GM12878 (cell line): Measurements from ENCODE around the gene NFE2L3. TPM values are rescaled to one million over a fixed set of nuclear protein-coding genes. Genes with fewer than 3 reads are reported as not detected.
A peak's percentile ranks its signal among the peaks of the same experiment; 100 is the strongest.

Experiments used
- ATAC-seq: fragments of 200-7000 bp; cut with Tn5 transposase; 3 replicates; pipeline ENCODE4 v1.9.1; 2020; ENCODE audit warnings: mild to moderate bottlenecking, moderate library complexity
- BruUV-seq: library from RNA; stranded (reverse); fragments of 400-500 nt; replicated peaks from 2 replicates; lab custom pipeline; 2021; lab: Mats Ljungman, UMichigan
- CTCF ChIA-PET: fragments of 300-600 bp; sonication (Branson Sonifier 250); formaldehyde crosslinking; extraction: SDS; loops from one replicate; lab custom pipeline; 2021; ENCODE audit warnings: inconsistent platforms; lab: Yijun Ruan, JAX
- POLR2A ChIA-PET: fragments of 350-600 bp; formaldehyde crosslinking; extraction: SDS; loops from one replicate; lab custom pipeline; 2021; ENCODE audit warnings: inconsistent platforms; lab: Charles Lee
- RAD21 ChIA-PET: fragments of 300-600 bp; sonication (Branson Sonifier 250); formaldehyde crosslinking; loops from one replicate; lab custom pipeline; 2023; ENCODE audit warnings: antibody characterized with exemption; ENCODE audit not compliant: unreplicated experiment; lab: Charles Lee
- SMC1A ChIA-PET: fragments of 300-600 bp; sonication (Branson Sonifier 250); formaldehyde crosslinking; loops from one replicate; lab custom pipeline; 2023; ENCODE audit not compliant: unreplicated experiment, uncharacterized antibody; lab: Charles Lee
- DNase-seq: peaks from one replicate; pipeline ENCODE4 v3.0.0-alpha.2; 2011; ENCODE audit warnings: low read depth, low spot score
- FAIRE-seq: peaks from 3 replicates; lab custom pipeline; 2011; peaks lifted over from hg19 to GRCh38; lab: Jason Lieb, UNC
- H2AFZ ChIP-seq: 2 replicates; pipeline ENCODE4 v1.6.0; 2011; ENCODE audit warnings: low read depth, low read length, control low read depth; ENCODE audit not compliant: control insufficient read depth
- H3K27ac ChIP-seq: 2 replicates; pipeline ENCODE4 v1.5.1; 2011; ENCODE audit warnings: control low read depth; ENCODE audit not compliant: control insufficient read depth, insufficient read depth
- H3K27me3 ChIP-seq, 2 experiments: replicated peaks in 1 of 2; 2 replicates each; pipeline versions ENCODE4 v1.6.0 to v1.6.1; 2011; ENCODE audit warnings: low read length in 1 of 2; ENCODE audit not compliant: control insufficient read depth in 2 of 2, insufficient read depth in 2 of 2
- H3K36me3 ChIP-seq, 2 experiments: 2 replicates each; pipeline ENCODE4 v1.5.1; 2011; ENCODE audit warnings: low read length in 1 of 2; ENCODE audit not compliant: control insufficient read depth in 2 of 2, insufficient read depth in 2 of 2
- H3K4me1 ChIP-seq: 2 replicates; pipeline ENCODE4 v1.6.1; 2011; ENCODE audit warnings: mild to moderate bottlenecking, low read length, moderate library complexity, mixed read lengths; ENCODE audit not compliant: control insufficient read depth, insufficient read depth
- H3K4me2 ChIP-seq: 2 replicates; pipeline ENCODE4 v1.6.0; 2011; ENCODE audit warnings: control low read depth; ENCODE audit not compliant: control insufficient read depth, insufficient read depth
- H3K4me3 ChIP-seq: fragments of 200-600 bp; sonication (generic); 2 replicates; pipeline ENCODE4 v1.5.1; 2016
- H3K79me2 ChIP-seq: 2 replicates; pipeline ENCODE4 v1.6.0; 2011; ENCODE audit warnings: low read length; ENCODE audit not compliant: control insufficient read depth, insufficient read depth
- H3K9ac ChIP-seq: 2 replicates; pipeline ENCODE4 v1.8.0; 2011; ENCODE audit warnings: low read length, control low read depth, mixed read lengths; ENCODE audit not compliant: control insufficient read depth, insufficient read depth
- H3K9me3 ChIP-seq: replicated peaks from 3 replicates; pipeline ENCODE4 v1.5.1; 2011; ENCODE audit warnings: mild to moderate bottlenecking, low read length; ENCODE audit not compliant: control insufficient read depth, insufficient read depth
- H4K20me1 ChIP-seq: 2 replicates; pipeline ENCODE4 v1.6.0; 2011; ENCODE audit not compliant: control insufficient read depth, insufficient read depth
- BMI1 ChIP-seq: fragments of 450-650 bp; IDR thresholded peaks from 2 replicates; pipeline ENCODE4 v1.6.1; 2016; ENCODE audit warnings: mild to moderate bottlenecking, moderate library complexity, borderline replicate concordance
- IKZF2 ChIP-seq, 2 experiments: fragments of 450-650 bp; IDR thresholded peaks; 2 replicates each; pipeline ENCODE4 v1.6.1; 2017; ENCODE audit warnings: mild to moderate bottlenecking in 2 of 2, moderate library complexity in 2 of 2
- NR2C1 ChIP-seq: fragments of 450-650 bp; IDR thresholded peaks from 2 replicates; pipeline ENCODE4 v1.6.1; 2017; ENCODE audit warnings: antibody characterized with exemption, mild to moderate bottlenecking, moderate library complexity
- NR2F1 ChIP-seq: fragments of 450-650 bp; conservative IDR thresholded peaks from 2 replicates; pipeline ENCODE4 v1.6.1; 2017; ENCODE audit warnings: mild to moderate bottlenecking
- POLR2A ChIP-seq: IDR thresholded peaks from 2 replicates; pipeline ENCODE4 v1.6.1; 2011; ENCODE audit warnings: low read depth, mild to moderate bottlenecking, low read length
- TBL1XR1 ChIP-seq: IDR thresholded peaks from 2 replicates; pipeline ENCODE4 v1.6.1; 2012; ENCODE audit warnings: low read depth, low read length, improper control_type of control experiment
- ZBED1 ChIP-seq: IDR thresholded peaks from 2 replicates; pipeline ENCODE4 v1.6.1; 2016; ENCODE audit warnings: borderline replicate concordance
- WGBS: methylation state at CpG from one replicate; pipeline ENCODE4 v1.1.6; 2016; ENCODE audit warnings: low lambda C conversion rate; ENCODE audit not compliant: insufficient replicate concordance, insufficient coverage; ENCODE audit errors: missing lambda C conversion rate; 5-methylcytosine and 5-hydroxymethylcytosine counted together
- in situ Hi-C: fragments of 300-500 bp; cut with MboI; formaldehyde crosslinking; loops from 9 replicates; pipeline ENCODE4 v1.14.3; 2018; ENCODE audit warnings: mixed read lengths
- intact Hi-C: fragments of 100-400 bp; cut with micrococcal nuclease; formaldehyde crosslinking; loops from one replicate; pipeline ENCODE4 v1.14.2; 2022; ENCODE audit not compliant: unreplicated experiment
- polyA plus RNA-seq, 11 experiments: library from polyadenylated mRNA; depleted of rRNA in 4 of 11; unstranded in 6 of 11; stranded (reverse) in 5 of 11; fragments of >200 nt; fragmentation: Nextera tagmentation in 4 of 11; fragmentation: Illumina TruSeq in 1 of 11; extraction: Ambion mirVana in 4 of 11; extraction: Trizol in 1 of 11; gene quantifications; 1 replicate in 1 of 11; 2 replicates in 10 of 11; pipeline versions ENCODE4 v1.2.1 to v1.2.3, GENCODE V29; 2011 to 2016; ENCODE audit warnings: inconsistent platforms in 2 of 11, missing spikeins in 2 of 11, low read depth in 1 of 11
- total RNA-seq, 4 experiments: library from RNA; depleted of rRNA in 3 of 4; stranded (reverse); fragments of >200 nt in 3 of 4; fragmentation: Illumina TruSeq in 1 of 4; extraction: Trizol in 1 of 4; gene quantifications; 2 replicates each; pipeline versions ENCODE4 v1.2.1 to v1.2.3, GENCODE V29; 2013 to 2021
- TF ChIP-seq, protein P1 (sequence below): IDR thresholded peaks from 2 replicates; pipeline ENCODE4 v1.6.1; 2012; ENCODE audit warnings: low read length, inconsistent platforms
- TF ChIP-seq, protein P2 (sequence below): IDR thresholded peaks from 2 replicates; pipeline ENCODE4 v1.6.1; 2011; ENCODE audit warnings: low read depth, low read length, improper control_type of control experiment, borderline replicate concordance
- TF ChIP-seq, protein P3 (sequence below): fragments of 450-650 bp; IDR thresholded peaks from 2 replicates; pipeline ENCODE4 v1.6.1; 2017; ENCODE audit warnings: borderline replicate concordance
- TF ChIP-seq, protein P4 (sequence below): fragments of 450-650 bp; conservative IDR thresholded peaks from 2 replicates; pipeline ENCODE4 v1.6.1; 2017; ENCODE audit warnings: mild to moderate bottlenecking, moderate library complexity
- TF ChIP-seq, protein P5 (sequence below): IDR thresholded peaks from 2 replicates; pipeline ENCODE4 v1.6.1; 2012; ENCODE audit warnings: low read depth, low read length, improper control_type of control experiment

The NFE2L3 gene
- total and polyA plus RNA-seq, 10 of the 15 experiments (the other 5 are each of a cell fraction or from before 2014, with no cell fraction given): 4.4 to 34.9 (median 13.0) TPM

DNA sequence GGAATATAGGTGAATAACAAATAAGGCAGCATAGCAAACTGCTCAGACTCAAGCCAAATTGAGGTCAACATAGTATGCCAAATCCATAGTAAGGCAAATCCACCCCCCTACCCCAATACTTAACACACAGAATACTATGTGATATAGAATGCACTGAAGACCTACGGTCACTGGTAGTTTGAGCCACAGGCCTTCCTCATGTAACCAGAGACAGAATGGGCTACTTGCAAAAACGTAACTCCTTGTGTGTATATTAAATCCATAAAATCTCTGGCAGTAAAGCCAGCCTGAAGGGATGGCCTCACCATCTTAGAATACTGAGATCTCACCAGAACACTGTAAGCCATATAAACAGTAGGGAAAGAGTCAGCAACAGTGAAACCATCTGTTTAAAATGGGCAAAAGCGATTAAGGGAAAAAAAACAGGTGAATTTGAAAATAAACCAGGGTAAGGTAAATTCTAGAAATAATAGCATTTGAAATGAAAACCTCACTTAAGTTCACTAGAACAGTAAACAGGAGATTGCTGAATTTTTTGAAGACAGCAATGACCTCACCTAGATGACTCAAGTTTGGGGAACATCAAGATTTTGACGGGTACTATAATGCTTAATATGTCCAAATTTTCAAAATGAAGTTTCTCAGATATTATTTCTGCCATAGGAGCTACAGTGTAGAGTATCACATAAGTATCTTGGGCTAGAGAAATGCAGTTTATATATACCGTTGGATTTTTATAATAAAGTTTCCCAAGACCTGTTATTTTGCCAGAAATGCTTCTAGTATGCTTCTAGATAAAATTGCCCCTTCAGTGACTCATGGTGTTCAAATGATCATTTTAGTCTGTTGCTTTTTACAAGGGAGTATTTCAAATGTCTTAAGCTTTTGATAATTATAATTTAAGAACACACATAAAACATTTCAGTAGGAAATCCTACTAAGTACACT is 34.6 kb downstream of the NFE2L3 start (continued):
- TF ChIP-seq, protein P1, sequence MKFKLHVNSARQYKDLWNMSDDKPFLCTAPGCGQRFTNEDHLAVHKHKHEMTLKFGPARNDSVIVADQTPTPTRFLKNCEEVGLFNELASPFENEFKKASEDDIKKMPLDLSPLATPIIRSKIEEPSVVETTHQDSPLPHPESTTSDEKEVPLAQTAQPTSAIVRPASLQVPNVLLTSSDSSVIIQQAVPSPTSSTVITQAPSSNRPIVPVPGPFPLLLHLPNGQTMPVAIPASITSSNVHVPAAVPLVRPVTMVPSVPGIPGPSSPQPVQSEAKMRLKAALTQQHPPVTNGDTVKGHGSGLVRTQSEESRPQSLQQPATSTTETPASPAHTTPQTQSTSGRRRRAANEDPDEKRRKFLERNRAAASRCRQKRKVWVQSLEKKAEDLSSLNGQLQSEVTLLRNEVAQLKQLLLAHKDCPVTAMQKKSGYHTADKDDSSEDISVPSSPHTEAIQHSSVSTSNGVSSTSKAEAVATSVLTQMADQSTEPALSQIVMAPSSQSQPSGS: no peak; the same call in 1 of the 2 replicates
- TF ChIP-seq, protein P2, sequence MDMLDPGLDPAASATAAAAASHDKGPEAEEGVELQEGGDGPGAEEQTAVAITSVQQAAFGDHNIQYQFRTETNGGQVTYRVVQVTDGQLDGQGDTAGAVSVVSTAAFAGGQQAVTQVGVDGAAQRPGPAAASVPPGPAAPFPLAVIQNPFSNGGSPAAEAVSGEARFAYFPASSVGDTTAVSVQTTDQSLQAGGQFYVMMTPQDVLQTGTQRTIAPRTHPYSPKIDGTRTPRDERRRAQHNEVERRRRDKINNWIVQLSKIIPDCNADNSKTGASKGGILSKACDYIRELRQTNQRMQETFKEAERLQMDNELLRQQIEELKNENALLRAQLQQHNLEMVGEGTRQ: no peak
- TF ChIP-seq IKZF2 (IDR thresholded peaks at IDR 0.05): no peak
- peak; percentile 42; the same call in 1 of the 2 replicates for TF ChIP-seq ZBED1
- TF ChIP-seq NR2C1: no peak
- TF ChIP-seq, all 136 proteins: peak for 9

DNA sequence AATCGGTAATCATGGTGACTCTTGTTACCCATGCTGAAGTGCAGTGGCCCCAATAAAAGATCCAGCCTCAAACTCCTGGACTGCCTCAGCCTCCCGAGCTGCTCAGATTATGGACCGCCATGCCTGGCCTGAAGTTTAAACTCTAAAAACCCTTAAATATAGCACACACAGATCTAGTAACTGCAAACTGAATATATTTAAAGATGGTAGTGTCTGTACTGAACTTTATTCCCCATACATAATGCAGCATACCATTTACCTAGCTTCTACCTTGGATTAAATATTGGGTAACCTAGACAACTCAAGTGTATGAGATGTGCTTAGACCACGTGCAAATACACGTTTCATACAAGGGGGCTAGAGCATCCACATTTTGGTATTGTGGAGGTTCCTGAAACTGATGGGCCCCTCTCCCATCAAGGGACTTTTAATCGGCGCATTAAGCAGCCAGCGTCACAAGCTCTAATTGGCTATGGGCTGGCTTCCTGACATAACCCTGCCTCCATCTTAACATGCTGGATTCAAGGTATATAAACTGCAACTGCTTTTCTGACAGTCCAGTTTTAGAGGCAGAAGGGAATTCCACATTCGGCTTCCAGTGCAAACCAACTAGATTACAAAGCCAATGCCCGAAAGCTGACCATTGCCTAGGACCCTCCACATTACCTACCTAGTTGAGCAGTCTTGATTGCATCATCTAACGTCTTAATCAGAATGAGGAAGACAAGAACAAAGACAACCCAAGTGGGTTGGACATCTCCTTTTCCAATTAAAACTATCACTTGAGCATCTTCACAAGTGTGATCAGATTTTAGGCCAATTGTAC is 35.6 kb downstream of the NFE2L3 start:
- Histone ChIP-seq H3K27me3 (no peaks in the 10 kb centered on the region), H3K4me3 (no peak overlapping the region), H3K9ac (no peak overlapping the region), H3K4me2 (no peak overlapping the region), H4K20me1 (no peaks in the 10 kb centered on the region; the same call in 1 of the 2 replicates), H3K79me2 (peaks cover 25% of the 10 kb centered on the region), H3K4me1 (peaks cover 12% of the 10 kb centered on the region), H3K9me3 (no peaks in the 10 kb centered on the region), H3K27ac (no peak overlapping the region), H2AFZ (no peak overlapping the region), H3K36me3 (peaks cover 3 to 27% of the 10 kb centered on the region in 2 experiments; a peak in 3 of 4 replicates)
- peak; percentile 23 for ATAC-seq
- no TSS peak for BruUV-seq
- DNase-seq: no peak
- in situ Hi-C loops (no loop called here), intact Hi-C loops (loop anchor here (2.0 kb wide), 1 partner anchor 31 kb away; no protein-coding TSS in a partner anchor)
- no peak for FAIRE-seq
- ChIA-PET SMC1A (interaction anchor here (1.0 to 3.3 kb wide), 9 partner anchors 9 to 99 kb away, joined by 3 to 23 read pairs (median 5); no protein-coding TSS in a partner anchor), CTCF (interaction anchor here (0.7 to 3.0 kb wide), 8 partner anchors 10 to 1072 kb away, joined by 3 to 29 read pairs (median 4); no protein-coding TSS in a partner anchor), RAD21 (interaction anchor here (1.0 to 2.7 kb wide), 3 partner anchors 10 to 96 kb away, joined by 3 to 13 read pairs (median 10); partner anchors contain the start of gene NFE2L3), POLR2A (interaction anchor here (0.6 to 2.6 kb wide), 6 partner anchors 8 to 75 kb away, joined by 3 to 8 read pairs (median 6); no protein-coding TSS in a partner anchor)
- WGBS: 52% methylated on average over 11 of the region's 11 CpGs
- TF ChIP-seq POLR2A: peak; percentile 75
- TF ChIP-seq TBL1XR1: no peak
- TF ChIP-seq, protein P3, sequence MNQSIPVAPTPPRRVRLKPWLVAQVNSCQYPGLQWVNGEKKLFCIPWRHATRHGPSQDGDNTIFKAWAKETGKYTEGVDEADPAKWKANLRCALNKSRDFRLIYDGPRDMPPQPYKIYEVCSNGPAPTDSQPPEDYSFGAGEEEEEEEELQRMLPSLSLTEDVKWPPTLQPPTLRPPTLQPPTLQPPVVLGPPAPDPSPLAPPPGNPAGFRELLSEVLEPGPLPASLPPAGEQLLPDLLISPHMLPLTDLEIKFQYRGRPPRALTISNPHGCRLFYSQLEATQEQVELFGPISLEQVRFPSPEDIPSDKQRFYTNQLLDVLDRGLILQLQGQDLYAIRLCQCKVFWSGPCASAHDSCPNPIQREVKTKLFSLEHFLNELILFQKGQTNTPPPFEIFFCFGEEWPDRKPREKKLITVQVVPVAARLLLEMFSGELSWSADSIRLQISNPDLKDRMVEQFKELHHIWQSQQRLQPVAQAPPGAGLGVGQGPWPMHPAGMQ: no peak
- TF ChIP-seq, protein P4, sequence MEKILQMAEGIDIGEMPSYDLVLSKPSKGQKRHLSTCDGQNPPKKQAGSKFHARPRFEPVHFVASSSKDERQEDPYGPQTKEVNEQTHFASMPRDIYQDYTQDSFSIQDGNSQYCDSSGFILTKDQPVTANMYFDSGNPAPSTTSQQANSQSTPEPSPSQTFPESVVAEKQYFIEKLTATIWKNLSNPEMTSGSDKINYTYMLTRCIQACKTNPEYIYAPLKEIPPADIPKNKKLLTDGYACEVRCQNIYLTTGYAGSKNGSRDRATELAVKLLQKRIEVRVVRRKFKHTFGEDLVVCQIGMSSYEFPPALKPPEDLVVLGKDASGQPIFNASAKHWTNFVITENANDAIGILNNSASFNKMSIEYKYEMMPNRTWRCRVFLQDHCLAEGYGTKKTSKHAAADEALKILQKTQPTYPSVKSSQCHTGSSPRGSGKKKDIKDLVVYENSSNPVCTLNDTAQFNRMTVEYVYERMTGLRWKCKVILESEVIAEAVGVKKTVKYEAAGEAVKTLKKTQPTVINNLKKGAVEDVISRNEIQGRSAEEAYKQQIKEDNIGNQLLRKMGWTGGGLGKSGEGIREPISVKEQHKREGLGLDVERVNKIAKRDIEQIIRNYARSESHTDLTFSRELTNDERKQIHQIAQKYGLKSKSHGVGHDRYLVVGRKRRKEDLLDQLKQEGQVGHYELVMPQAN: no peak
- no peak for TF ChIP-seq NR2F1
- peak; percentile 28 for TF ChIP-seq BMI1
- TF ChIP-seq, protein P5, sequence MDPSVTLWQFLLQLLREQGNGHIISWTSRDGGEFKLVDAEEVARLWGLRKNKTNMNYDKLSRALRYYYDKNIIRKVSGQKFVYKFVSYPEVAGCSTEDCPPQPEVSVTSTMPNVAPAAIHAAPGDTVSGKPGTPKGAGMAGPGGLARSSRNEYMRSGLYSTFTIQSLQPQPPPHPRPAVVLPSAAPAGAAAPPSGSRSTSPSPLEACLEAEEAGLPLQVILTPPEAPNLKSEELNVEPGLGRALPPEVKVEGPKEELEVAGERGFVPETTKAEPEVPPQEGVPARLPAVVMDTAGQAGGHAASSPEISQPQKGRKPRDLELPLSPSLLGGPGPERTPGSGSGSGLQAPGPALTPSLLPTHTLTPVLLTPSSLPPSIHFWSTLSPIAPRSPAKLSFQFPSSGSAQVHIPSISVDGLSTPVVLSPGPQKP: no peak
